ENCODE measurements around the gene ZFAND3. TPM values are rescaled to one million over a fixed set of nuclear protein-coding genes. Genes with fewer than 3 reads are reported as not detected.

The ZFAND3 gene
- total and polyA plus RNA-seq, 3 donors from 2014 or later: 104 to 329 (median 109) TPM

- intact Hi-C loops (cut with DNase I; ENCODE audit: low total_unique reads): loop anchor here (10.0 kb wide), 2 partner anchors 77 to 763 kb away; no protein-coding TSS in a partner anchor
- Histone ChIP-seq H3K4me3 (no peak overlapping the region), H3K4me1 (no peaks in the 10 kb centered on the region), H3K27me3 (no peaks in the 10 kb centered on the region), H3K27ac (no peak overlapping the region), H3K36me3 (ENCODE audit: low read depth, missing control alignments) (no peaks in the 10 kb centered on the region), H3K9me3 (no peaks in the 10 kb centered on the region)
- TF ChIP-seq CTCF (IDR thresholded peaks at IDR 0.05) (no peak), POLR2A (IDR thresholded peaks at IDR 0.05) (no peak)
- no peak for DNase-seq
- WGBS, 2 donors: 87 to 88% methylated on average over 11 of the region's 11 CpGs
Measured at GRCh38 chr6:38157905-38158304, 338.4 kb downstream of the ZFAND3 start.

GRCh38 chr6:38158762-38159350 is 339.3 kb downstream of the ZFAND3 start:
- intact Hi-C loops (cut with DNase I; ENCODE audit: low total_unique reads): loop anchor here (10.0 kb wide), 2 partner anchors 76 to 764 kb away; no protein-coding TSS in a partner anchor
- TF ChIP-seq POLR2A (IDR thresholded peaks at IDR 0.05) (no peak), CTCF (IDR thresholded peaks at IDR 0.05) (no peak)
- Histone ChIP-seq H3K27me3 (no peaks in the 10 kb centered on the region), H3K4me3 (no peak overlapping the region), H3K9me3 (no peaks in the 10 kb centered on the region), H3K36me3 (ENCODE audit: low read depth, missing control alignments) (no peaks in the 10 kb centered on the region), H3K27ac (no peak overlapping the region), H3K4me1 (no peaks in the 10 kb centered on the region)
- no peak for DNase-seq
- WGBS, 2 donors: 85 to 88% methylated on average over 14 of the region's 14 CpGs

DNA sequence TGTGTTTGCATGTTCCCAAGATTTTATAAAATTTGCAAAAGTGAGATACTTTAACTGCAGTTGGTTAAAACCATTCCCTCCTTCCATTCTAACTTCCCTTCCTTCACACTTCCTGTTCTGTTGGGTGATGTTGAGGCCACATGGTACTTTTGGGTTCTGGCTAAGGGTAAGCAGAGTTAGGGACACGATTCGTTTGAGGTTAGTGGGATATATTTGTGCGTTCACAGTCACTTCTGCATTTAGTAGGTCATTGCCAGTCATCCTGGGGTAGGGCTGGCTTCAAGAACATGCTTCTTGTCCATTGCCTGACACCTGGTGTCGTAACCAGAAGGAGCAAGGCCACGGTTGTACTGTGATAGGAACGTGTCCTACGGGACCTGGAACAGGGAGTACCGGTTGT is 340.1 kb downstream of the ZFAND3 start:
- Histone ChIP-seq H3K9me3 (no peaks in the 10 kb centered on the region), H3K4me1 (no peaks in the 10 kb centered on the region), H3K4me3 (no peak overlapping the region), H3K27me3 (no peaks in the 10 kb centered on the region), H3K27ac (no peak overlapping the region), H3K36me3 (ENCODE audit: low read depth, missing control alignments) (no peaks in the 10 kb centered on the region)
- no peak for DNase-seq
- TF ChIP-seq POLR2A (IDR thresholded peaks at IDR 0.05): no peak
- TF ChIP-seq CTCF (IDR thresholded peaks at IDR 0.05): no peak
- 83 to 90% methylated on average over 8 of the region's 8 CpGs for WGBS, 2 donors
- intact Hi-C loops (cut with DNase I; ENCODE audit: low total_unique reads): loop anchor here (10.0 kb wide), 2 partner anchors 75 to 765 kb away; no protein-coding TSS in a partner anchor

- no peaks in the 10 kb centered on the region for H3K27me3 ChIP-seq
- peaks cover 5% of the 10 kb centered on the region for H3K4me1 ChIP-seq
- no peaks in the 10 kb centered on the region for H3K9me3 ChIP-seq
- no peak for TF ChIP-seq CTCF (IDR thresholded peaks at IDR 0.05)
- no peak for TF ChIP-seq POLR2A (IDR thresholded peaks at IDR 0.05)
- no peak for DNase-seq
- no peak overlapping the region for H3K27ac ChIP-seq
- 94 to 97% methylated on average over 25 of the region's 25 CpGs for WGBS, 2 donors
- no peak overlapping the region for H3K4me3 ChIP-seq
- H3K36me3 ChIP-seq (ENCODE audit: low read depth, missing control alignments): no peaks in the 10 kb centered on the region
- intact Hi-C loops (cut with DNase I; ENCODE audit: low total_unique reads): no loop called here
Measured at GRCh38 chr6:38160831-38161230, 341.3 kb downstream of the ZFAND3 start.

GRCh38 chr6:38161331-38161730 is 341.8 kb downstream of the ZFAND3 start:
- H3K36me3 ChIP-seq (ENCODE audit: low read depth, missing control alignments): no peaks in the 10 kb centered on the region
- WGBS, 2 donors: 94 to 95% methylated on average over 15 of the region's 15 CpGs
- H3K9me3 ChIP-seq: no peaks in the 10 kb centered on the region
- peaks cover 5% of the 10 kb centered on the region for H3K4me1 ChIP-seq
- H3K4me3 ChIP-seq: no peak overlapping the region
- DNase-seq: no peak
- no peaks in the 10 kb centered on the region for H3K27me3 ChIP-seq
- H3K27ac ChIP-seq: no peak overlapping the region
- intact Hi-C loops (cut with DNase I; ENCODE audit: low total_unique reads): no loop called here
- TF ChIP-seq POLR2A (IDR thresholded peaks at IDR 0.05) (no peak), CTCF (IDR thresholded peaks at IDR 0.05) (no peak)

Data from testis (tissue), 3 donors.